Peyer's patch (tissue), 4 donors: ENCODE results near the gene CDH23. TPM values are rescaled to one million over a fixed set of nuclear protein-coding genes. Genes with fewer than 3 reads are reported as not detected.

ENCODE experiments used
- DNase-seq, 3 donors: peaks; one replicate each; pipeline ENCODE4 v3.0.0-alpha.2; 2017 to 2019
- H3K27ac ChIP-seq, 4 donors: fragments of 200-600 bp; sonication (generic); one replicate each; pipeline ENCODE4 v1.5.1; 2016 to 2019
- H3K27me3 ChIP-seq, 2 donors: fragments of 200-600 bp; sonication (generic); one replicate each; pipeline ENCODE4 v1.5.1; 2019
- H3K36me3 ChIP-seq, 3 donors: fragments of 200-600 bp; sonication (generic); one replicate each; pipeline ENCODE4 v1.5.1; 2016 to 2019
- H3K4me1 ChIP-seq, 4 donors: fragments of 200-600 bp; sonication (generic); one replicate each; pipeline ENCODE4 v1.5.1; 2016 to 2019
- H3K4me3 ChIP-seq, 4 donors: fragments of 200-600 bp; sonication (generic); 1 replicate in 3 of 4; 2 replicates in 1 of 4; pipeline ENCODE4 v1.5.1; 2016 to 2019; ENCODE audit warnings: mild to moderate bottlenecking in 1 of 4
- H3K9me3 ChIP-seq, 4 donors: fragments of 200-600 bp; sonication (generic); one replicate each; pipeline ENCODE4 v1.5.1; 2016 to 2019; ENCODE audit warnings: mild to moderate bottlenecking in 1 of 4
- POLR2A ChIP-seq, 2 donors: fragments of 450-650 bp; IDR thresholded peaks; one replicate each; pipeline ENCODE4 v1.5.1; 2017; ENCODE audit warnings: antibody characterized with exemption in 2 of 2, mild to moderate bottlenecking in 2 of 2, moderate library complexity in 2 of 2
- total RNA-seq, 4 donors: library from RNA; depleted of rRNA; stranded (reverse); fragments of >200 nt; gene quantifications; one replicate each; pipeline ENCODE4 v1.1.0, GENCODE V29; 2016
- TF ChIP-seq, protein P1 (sequence below), 6 experiments: fragments of 450-650 bp in 4 of 6; fragments of 200-600 bp in 2 of 6; sonication (generic) in 1 of 6; IDR thresholded peaks; one replicate each; pipeline ENCODE4 v1.5.1; 2017 to 2019; ENCODE audit warnings: antibody characterized with exemption in 6 of 6, mild to moderate bottlenecking in 3 of 6, moderate library complexity in 1 of 6

Gene CDH23
- total RNA-seq, 4 donors from 2014 or later, result 3.2 to 9.9 (median 5.4) TPM

DNA sequence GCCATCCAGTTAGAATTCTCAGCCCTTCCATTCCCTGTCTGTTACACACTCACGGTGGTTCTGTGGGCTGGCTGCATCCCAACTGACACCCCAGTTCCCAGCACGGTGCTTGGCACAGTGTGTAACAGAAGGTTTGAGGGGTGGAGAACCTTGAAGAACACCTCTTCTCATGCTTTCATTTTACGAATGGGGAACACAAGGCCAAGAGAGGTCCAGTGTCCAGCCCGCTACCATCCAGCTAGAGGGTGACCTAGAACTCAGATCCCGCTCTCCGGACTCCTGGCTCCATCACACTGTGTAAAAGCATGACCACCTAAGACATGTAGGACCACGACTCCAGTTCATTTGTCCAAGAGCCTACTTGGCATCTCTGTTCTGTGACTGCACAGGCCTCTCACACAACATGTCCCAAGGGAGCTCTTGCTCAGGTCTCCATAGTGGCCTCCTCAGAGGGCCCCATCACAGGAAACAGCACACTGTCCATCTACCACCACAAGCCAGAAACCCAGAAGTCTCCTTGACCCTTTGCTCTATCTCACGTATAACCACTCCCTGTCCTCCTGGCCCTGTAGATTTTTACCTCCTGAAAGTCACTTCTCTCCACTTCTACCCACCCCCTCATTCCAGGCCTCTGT lies 2.8 kb upstream of the CDH23 start:
- Histone ChIP-seq H3K27ac (no peak overlapping the region), H3K36me3 (no peaks in the 10 kb centered on the region), H3K4me1 (peaks cover 0 to 21% (median 10%) of the 10 kb centered on the region in 4 donors), H3K27me3 (peaks cover 0 to 8% of the 10 kb centered on the region in 2 donors), H3K4me3 (no peak overlapping the region), H3K9me3 (no peaks in the 10 kb centered on the region)
- TF ChIP-seq POLR2A (IDR thresholded peaks at IDR 0.05), result no peak
- DNase-seq, result peak in 1 of 3 donors; percentile 30

DNA sequence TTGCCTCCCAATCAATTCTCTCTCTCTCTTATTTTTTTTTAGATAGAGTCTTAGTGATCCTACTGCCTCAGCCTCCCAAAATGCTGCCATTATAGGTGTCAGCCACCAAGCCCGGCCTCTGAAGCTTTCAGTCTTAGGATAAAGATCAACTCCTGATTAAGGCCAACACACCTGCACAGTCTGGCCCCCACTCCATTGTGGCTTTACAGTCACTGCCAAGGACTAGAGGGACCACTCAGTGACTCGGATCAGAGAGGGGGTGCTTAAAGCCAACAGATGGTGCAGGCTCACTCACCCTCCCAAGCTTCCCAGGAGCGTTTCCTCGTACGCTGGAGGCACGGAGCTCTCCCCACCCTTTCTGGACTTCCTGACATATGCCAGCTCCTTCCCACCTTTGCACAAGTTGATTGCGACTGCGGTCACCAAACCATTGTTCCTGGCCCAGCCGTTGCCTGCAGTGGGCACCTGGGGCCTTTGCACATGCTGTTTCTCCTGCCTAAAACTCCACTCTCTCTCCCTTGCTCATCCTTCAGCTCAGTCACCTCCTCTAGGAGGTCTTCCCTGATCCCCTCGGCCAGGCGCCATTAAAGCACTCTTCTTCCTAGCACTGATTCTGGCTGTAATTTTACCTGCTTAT lies 1.7 kb upstream of the CDH23 start:
- Histone ChIP-seq H3K27ac (no peak overlapping the region), H3K27me3 (peaks cover 0 to 12% of the 10 kb centered on the region in 2 donors)
- TF ChIP-seq POLR2A (IDR thresholded peaks at IDR 0.05), result no peak
- TF ChIP-seq, protein P1, sequence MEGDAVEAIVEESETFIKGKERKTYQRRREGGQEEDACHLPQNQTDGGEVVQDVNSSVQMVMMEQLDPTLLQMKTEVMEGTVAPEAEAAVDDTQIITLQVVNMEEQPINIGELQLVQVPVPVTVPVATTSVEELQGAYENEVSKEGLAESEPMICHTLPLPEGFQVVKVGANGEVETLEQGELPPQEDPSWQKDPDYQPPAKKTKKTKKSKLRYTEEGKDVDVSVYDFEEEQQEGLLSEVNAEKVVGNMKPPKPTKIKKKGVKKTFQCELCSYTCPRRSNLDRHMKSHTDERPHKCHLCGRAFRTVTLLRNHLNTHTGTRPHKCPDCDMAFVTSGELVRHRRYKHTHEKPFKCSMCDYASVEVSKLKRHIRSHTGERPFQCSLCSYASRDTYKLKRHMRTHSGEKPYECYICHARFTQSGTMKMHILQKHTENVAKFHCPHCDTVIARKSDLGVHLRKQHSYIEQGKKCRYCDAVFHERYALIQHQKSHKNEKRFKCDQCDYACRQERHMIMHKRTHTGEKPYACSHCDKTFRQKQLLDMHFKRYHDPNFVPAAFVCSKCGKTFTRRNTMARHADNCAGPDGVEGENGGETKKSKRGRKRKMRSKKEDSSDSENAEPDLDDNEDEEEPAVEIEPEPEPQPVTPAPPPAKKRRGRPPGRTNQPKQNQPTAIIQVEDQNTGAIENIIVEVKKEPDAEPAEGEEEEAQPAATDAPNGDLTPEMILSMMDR (IDR thresholded peaks at IDR 0.05), result no peak

DNA sequence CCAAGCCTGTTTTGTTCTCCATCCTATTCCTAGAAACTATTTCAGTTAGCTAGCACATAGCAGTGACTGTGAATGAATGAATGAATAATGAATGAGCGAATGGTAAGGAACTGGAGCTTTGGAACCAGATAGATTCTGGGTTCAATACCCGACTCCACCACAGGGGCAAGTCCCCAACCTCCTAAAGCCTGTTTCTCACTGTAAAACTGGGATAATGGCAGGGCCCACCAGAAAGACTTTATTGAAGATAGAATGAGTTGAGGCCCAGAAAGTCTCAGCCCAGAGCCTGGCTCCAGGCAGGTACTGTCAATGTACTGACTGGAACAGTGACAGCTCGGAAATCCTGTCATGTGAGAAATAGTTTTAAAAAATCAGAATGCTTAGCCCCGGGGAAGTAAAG lies 1.1 kb upstream of the CDH23 start:
- peaks cover 0 to 21% (median 10%) of the 10 kb centered on the region in 4 donors for H3K4me1 ChIP-seq
- no peak overlapping the region for H3K4me3 ChIP-seq
- DNase-seq, result no peak
- TF ChIP-seq POLR2A (IDR thresholded peaks at IDR 0.05), result no peak
- TF ChIP-seq, protein P1 (IDR thresholded peaks at IDR 0.05), result no peak
- H3K36me3 ChIP-seq, result no peaks in the 10 kb centered on the region
- H3K9me3 ChIP-seq, result no peaks in the 10 kb centered on the region
- no peak overlapping the region for H3K27ac ChIP-seq
- H3K27me3 ChIP-seq, result peaks cover 0 to 12% of the 10 kb centered on the region in 2 donors

More for the DNA sequence above, 1.7 kb upstream of the CDH23 start:
- Histone ChIP-seq H3K36me3 (no peaks in the 10 kb centered on the region), H3K4me3 (no peak overlapping the region), H3K4me1 (peaks cover 0 to 21% (median 10%) of the 10 kb centered on the region in 4 donors), H3K9me3 (no peaks in the 10 kb centered on the region)
- peak in 1 of 3 donors; percentile 30 for DNase-seq

DNA sequence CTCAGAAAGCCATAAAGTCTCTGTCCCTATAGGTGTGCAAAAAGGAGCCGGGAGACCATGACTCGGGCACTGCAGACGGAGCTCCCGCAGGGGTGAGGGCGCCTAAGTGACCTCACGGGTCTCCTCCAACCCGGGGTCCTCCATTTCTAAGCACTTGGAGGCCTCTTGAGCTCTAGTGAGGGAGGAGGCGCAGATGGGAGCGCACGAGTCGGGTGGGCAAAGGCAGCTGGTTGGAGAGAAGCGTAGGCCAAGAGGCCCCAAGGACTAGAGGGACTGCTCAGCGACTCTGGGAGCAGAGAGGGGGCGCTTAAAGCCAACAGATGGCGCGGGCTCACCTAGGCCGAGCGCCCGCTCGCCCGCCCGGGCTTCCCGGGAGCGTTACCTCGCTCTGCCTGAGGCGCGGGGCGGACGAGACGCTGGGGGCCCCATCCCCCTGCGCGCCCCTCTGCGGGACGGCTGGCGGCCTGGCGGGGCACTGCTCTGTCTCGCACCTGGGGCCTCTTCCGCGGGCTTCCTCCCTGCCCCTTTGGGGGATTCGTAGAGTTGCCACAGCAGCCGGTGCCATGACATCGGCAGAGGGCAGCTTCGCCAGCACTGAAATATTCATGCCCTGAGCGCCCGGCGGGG lies 523 bp upstream of the CDH23 start:
- Histone ChIP-seq H3K27ac (peak overlapping the region in 2 of 4 donors; percentile 9 to 42), H3K36me3 (no peaks in the 10 kb centered on the region), H3K4me3 (peak overlapping the region; percentile 38 to 62 (median 58)), H3K4me1 (peaks cover 0 to 21% (median 10%) of the 10 kb centered on the region in 4 donors), H3K9me3 (no peaks in the 10 kb centered on the region), H3K27me3 (peaks cover 0 to 12% of the 10 kb centered on the region in 2 donors)
- TF ChIP-seq, protein P1 (IDR thresholded peaks at IDR 0.05), result peak in 5 of 6 experiments; percentile 11 to 43 (median 40)
- TF ChIP-seq POLR2A (IDR thresholded peaks at IDR 0.05), result no peak
- peak in 2 of 3 donors; percentile 61 to 63 for DNase-seq

DNA sequence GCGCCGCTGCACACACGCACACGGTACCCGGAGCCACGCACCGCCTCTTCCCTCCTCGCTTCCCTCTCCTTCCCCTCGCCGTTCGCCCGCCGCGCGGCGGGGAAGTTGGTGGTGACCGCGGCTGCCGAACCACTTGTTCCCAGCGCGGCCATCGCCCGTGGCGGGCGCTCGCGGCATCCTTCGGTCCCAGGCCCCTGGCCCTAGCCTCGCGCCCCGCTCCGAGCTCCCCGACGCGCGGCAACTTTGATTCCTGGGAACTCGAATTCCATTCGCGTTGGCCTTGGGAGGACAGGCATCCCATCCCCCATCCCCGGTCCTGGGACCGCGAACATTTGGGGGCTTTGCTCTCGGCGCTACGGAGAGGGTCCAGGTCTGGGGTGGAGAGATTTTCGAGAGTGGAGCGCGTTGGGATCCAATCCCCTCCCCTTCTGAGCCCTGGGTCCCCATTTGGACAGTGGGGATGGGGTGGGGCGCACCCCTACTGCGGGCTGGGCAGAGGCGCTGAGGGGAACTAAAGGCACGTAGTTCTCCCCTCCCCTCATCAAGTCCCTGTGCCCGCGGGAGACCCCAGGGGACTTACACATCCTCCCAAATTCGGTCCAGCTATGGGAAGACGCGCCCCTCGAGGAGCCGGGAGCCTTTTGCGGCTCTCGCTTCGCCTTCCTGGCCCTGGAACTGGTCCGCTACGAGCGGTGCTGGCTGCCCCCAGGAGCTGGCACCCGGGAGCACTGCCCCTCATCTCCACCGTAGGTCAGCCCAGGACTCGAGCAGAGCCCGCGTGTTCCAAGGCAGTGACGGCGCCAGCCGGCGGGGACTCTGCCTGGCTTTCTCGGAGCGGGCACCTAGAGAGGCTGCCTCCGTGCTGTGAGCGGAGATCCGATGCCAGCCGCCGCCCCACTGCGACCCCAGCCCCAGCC lies 834 bp downstream of the CDH23 start:
- H3K27me3 ChIP-seq, result peaks cover 0 to 12% of the 10 kb centered on the region in 2 donors
- DNase-seq, result no peak

More for the DNA sequence above, 834 bp downstream of the CDH23 start:
- Histone ChIP-seq H3K36me3 (no peaks in the 10 kb centered on the region), H3K4me3 (peak overlapping the region; percentile 38 to 62 (median 58)), H3K4me1 (peaks cover 0 to 21% (median 10%) of the 10 kb centered on the region in 4 donors), H3K27ac (no peak overlapping the region), H3K9me3 (no peaks in the 10 kb centered on the region)
- TF ChIP-seq, protein P1 (IDR thresholded peaks at IDR 0.05), result no peak
- no peak for TF ChIP-seq POLR2A (IDR thresholded peaks at IDR 0.05)
